NCI-H128 (cell line): Measurements from ENCODE around the gene MYLK.
A peak's percentile ranks its signal among the peaks of the same experiment; 100 is the strongest.
"Not testable (repeated sequence)": the region's sequence is repeated elsewhere in the genome, so short reads cannot be mapped to it uniquely, and the experiment has no call there.

Experiments
- DNase-seq: peaks from one replicate; lab custom pipeline; 2025; ENCODE audit not compliant: unreplicated experiment; lab: John Stamatoyannopoulos, UW

The MYLK gene

DNA sequence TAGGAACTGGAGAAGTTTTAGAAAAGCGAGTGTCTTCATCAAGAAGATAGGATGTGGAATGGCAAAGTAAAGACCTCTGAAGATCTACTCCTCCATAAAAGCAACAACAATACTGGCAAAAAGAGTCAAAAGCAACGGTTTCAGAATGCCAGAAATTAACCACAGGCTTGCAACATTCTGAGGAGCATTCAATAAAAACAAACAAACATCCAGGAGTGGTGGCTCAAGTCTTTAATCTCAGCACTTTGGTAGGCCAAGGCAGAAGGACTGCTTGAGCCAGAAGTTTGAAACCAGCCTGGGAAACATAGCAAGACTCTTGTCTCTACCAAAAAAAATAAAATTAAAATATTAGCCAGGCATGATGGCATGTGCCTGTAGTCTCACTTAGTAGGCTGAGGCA, 156.1 kb downstream of the MYLK start:
- no peak for DNase-seq

DNA sequence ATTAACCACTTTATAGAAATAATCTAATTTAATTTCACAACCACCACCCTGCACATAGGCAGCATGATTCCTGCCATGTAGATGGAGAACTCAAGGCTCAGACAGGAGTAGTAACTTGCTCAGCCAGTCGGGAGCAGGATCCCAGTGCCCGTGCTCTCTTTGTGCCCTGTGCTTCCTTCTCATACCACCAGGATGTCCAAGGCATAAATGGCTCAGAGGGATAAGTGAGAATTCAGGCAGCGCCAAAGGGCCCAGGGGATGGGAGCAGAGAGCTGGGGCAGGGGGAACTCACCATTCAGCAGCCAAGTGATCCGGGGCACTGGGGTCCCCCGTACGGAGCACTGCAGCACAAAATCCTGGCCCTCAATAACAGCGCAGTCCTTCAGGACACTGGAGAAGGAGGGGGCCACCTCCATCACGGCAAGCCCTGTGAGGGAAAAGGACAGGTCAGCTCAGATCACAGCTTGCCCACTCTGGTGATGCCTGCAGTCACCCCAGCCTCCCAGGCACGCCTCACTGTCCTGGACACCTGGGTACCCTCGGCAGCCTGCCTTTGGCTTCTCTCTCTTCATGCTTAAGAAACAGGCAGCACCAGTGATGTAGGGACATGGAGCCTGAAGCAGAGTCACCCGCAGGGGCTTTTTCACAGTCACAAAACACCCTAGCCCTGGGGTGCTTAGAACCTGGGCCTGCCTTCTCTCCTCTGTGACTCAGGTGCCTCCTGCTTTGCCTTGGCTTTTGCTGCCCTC, 158.3 kb downstream of the MYLK start:
- no peak for DNase-seq

DNA sequence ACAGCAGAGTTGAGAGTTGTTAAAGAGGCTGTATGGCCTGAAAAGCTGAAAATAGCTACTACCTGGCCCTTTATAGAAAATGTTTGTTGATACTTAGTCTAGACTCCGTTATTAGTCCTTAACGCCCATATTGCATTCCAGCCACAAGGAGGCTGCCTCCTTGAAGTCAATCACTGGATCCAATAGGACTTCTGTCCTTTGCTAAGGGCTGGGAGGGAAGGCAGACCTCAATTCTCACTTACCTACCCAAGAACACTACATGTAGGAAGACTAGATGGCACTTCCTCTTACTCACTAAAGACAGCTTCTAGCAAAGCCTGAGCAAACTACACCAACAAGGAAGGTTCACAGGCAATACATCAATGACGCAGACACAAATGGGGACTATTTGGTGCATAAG, 159.8 kb downstream of the MYLK start:
- DNase-seq: no peak

DNA sequence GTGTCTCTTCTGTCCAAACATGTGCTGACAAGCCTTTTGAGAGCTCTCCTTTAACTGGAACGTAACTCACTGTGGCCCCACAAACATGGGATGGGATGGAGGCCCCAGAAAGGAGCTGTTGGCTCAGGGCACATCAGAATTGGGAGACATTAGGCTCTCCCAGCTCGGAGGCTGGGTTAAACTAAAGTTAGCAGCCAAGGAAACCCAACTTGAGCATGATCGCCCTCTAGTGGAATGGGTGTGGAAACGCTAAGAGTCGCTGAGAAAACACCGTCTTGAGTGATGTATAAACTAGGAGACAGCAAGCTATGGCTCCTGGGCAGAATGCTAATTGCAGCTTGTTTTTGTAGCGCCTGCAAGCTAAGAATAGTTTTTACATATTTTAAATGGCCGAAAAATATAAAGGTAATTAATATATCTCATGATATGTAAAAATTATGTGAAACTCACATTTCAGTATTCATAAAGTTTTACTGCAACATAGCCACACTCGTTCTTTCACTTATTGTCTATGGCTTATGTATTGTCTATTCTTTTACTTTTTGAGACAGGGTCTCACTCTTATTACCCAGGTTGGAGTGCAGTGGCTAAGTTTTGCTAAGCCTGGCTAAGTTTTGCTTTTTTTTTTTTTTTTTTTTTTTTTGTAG, 160.5 kb downstream of the MYLK start:
- DNase-seq: peak; percentile 76

DNA sequence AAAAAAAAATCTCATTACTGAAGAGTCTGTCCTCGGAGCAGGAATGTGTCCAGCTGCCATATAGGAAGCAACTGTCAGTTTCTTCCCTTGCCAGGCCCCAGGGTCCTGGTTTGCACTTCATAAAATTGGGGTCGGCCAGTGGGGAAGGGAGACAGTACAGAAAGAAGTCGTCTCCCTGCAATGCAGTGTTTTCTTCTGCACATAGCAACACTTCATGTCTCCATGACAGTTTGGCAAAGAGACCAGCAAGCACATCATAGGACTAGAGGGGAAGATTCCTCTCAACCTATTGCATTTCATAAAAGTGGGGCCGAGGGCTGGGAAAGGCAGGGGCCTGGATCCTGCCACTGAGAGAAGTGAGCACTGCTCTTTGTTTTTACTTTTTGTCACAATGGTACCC, 161.1 kb downstream of the MYLK start:
- DNase-seq: no peak

DNA sequence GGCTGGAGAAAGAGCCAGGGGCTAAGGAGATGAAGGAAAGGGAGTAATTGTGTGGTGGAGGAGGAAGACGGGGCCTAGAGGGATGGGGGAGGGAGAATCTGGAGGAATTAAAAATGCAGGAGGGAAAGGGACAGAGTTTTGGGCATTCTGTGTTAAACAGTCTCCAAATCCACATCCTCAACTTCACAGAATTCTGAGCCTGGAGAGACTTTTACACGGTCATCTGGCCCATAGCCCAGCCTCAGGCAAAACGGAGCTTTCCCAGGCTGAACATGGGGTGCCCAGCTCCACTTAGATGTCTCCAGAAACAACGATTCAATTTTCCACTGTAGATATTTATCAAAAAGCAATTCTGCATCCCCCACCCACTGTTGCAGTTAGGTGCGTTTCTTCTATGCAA, 161.7 kb downstream of the MYLK start:
- no peak for DNase-seq

DNA sequence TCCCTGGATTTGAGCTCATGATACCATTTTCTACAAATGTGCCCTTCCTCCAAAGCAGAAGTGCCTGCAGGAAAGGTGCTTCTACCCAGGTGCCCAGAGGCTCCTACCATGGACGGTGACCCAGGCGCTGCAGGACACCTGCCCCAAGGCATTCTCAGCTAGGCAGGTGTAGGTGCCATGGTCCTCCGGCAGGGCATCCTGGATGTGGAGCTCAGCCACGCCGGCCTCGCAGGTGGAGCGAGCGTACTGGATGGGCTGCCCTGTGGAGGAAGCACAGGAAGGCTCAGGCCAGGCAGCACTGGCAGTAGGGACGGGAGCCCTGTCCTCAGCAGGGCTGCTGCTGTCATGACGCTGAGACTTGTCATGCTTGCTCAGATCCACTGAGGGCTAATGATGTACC, 162.1 kb downstream of the MYLK start:
- no peak for DNase-seq

DNA sequence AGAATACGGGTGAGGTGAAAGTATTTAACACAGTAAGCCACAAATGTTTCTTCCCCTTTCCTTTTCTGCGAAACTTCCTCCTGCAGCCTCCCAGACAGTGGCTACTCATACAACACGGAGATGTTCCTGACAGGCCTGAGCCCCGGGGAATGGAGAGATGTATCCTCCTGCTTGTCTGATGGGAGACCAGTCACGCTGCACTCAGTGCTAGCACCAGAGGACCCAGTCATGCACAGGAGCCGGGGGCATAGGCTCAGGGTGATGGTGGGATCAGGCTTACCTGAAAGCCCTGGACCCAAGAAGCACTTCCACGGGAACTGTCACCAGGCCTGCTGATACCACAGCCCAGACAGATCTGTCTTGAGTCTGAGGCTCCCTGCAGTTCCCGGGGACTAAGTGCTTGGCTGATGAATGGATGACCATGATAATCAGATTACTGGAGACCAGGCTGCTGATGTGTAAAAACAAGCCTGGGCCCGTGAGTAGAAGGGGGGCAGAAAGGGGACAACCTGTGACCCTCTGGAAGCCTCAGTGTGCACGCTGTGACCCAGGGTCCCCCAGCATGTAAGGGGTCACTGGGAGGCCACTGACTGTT, 162.9 kb downstream of the MYLK start:
- not testable (repeated sequence) for DNase-seq

DNA sequence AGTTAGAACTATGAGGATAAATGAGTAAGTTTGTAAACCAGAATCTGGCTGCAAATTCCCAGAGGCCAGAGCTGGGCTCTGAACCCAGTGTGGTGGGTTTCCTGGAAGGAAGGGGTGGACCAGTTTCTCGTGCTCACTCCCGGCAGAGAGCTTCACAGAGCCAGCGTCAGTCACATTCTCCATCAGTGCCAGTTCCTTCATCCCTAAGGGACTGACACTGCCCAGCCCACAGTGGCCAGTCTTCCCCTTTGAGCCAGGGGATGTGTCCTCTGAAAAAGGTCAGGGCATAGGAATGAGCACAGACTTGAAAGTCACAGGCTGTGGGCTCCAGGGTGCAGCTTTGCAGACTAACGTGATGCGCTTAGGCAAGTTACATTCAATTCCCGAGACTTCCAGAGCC, 163.5 kb downstream of the MYLK start:
- DNase-seq: no peak

DNA sequence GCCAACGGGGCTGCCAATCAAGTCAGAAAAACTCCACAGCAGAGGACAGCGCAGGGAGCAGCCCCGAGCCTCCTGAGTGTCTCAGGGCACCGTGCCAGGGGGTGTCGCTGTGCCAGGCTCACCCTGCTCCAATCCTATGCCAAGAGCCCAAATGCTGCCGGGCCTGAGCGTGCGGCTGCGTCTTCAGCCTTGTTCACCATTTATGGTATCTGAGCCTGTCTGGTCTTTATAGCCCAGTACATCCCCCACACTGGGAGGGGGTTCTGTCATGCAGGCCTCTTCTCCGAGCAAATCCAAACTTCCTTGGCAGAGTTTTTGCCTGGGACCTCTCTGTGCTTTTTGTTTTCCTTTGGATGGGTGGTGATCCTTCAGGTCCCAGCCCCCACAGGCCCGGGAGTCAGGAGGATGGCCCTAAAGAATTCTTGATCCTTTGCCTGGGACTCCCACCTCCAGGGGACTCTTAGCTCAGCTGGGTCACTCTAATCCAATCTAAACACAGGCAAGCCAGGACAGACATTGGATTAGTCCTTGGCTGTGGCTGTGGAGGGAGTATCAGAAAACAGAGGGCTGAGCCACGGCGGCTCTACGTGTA, 164.2 kb downstream of the MYLK start:
- no peak for DNase-seq

DNA sequence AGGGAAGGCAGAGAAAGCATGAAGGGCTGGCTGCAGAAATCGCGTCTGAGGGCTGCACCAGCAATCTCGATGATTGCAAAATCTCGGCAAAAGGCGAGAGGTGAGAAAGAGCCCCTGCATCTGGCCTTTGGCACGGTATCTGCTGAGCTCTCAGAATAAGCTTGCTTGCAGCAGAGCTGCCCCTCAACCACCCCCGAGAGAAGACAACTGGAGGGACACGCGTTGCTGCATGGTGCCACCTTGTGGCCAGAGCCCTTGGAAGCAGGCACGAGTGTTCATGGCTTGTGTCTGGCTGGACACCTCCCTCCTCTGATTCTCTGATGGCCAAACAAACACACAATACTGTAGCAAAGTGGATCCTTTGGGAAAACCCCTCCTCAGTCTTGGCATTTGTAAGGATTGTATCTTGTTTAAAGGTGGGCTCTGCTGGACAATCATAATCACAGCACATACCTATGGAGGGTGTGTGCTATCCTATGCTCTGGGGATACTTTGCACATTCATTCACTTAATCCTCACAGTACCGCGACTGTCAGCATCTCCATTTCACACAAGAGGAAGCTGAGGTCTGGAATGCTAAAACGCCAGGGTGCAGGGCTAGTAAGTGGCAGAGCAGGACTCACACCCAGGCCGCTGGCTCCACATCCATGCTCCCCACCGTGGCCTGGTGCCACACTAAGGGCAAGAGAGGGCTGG, 164.9 kb downstream of the MYLK start:
- DNase-seq: peak; percentile 35

DNA sequence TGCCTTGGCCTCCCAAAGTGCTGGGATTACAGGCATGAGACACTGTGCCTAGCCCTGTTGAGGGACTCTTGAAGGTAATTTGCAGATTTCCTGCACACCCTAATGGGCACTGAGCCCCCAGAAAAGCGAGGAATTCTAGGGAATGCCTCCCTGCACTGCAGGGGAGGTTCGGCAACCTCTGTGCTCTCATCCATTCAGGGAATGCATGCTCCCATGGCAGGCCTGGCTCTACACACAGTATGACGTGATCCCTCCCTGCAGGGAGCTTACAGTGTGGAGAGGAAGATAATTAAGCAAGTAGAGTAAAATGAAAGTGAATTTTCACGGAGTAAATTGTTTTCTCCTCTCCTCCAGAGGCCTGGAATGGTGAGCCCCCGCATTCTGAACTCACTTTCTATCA, 166.0 kb downstream of the MYLK start:
- DNase-seq: no peak

DNA sequence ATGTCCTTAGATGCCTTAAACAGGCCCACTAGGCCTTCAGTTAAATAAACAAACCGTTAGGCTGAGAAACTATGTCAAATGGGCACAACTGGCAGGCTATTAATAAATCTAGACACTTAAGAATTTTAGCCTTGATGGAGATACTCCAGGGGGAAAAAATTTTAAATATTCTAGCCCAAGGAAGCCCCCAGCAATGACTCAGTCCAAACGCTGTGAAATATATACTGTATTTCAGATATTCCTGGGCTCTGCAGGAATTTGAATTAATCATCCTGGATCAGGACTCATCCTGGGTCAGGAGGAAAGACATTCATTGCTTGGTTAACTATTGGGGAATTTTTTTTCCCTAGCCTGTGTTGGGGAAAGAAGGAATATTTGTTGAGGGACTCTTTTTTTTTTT, 166.7 kb downstream of the MYLK start:
- not testable (repeated sequence) for DNase-seq

DNA sequence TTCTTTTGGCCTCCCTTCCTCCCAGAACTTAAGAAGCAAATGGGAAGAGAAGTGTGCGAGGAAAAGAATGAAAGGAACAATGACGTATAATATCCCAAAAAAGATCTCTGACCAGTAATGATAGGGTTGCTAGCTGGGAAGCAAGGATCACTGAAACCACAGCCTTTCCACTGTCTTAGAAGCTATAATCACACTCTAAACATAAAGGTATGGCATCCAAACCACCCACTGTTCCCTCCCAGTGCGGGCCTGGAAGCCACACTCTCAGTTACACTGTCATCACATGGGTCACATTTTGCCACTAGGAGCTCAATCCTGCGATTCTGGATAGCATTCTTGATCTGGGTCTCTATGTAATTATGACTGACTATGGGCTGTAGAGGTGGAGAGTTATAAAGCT, 167.7 kb downstream of the MYLK start:
- DNase-seq: no peak

DNA sequence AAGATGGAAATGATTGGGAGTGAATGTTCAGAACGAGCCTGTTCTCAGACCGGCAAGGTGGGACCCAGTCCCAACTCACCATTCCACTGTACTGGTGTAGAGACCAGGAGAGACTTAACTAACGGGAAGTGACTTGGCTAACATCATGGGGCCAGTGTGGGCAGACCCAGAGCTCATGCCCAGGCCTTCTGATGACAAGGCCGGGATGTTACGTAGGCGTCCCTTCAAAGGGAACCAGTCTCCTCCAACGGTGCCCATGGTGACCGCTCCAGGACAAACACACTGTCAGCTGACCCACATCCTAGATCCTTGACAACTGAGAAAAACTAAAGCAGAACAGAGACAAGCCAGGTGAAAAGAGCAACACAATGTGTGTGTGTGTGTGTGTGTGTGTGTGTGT, 170.9 kb downstream of the MYLK start:
- DNase-seq: no peak

DNA sequence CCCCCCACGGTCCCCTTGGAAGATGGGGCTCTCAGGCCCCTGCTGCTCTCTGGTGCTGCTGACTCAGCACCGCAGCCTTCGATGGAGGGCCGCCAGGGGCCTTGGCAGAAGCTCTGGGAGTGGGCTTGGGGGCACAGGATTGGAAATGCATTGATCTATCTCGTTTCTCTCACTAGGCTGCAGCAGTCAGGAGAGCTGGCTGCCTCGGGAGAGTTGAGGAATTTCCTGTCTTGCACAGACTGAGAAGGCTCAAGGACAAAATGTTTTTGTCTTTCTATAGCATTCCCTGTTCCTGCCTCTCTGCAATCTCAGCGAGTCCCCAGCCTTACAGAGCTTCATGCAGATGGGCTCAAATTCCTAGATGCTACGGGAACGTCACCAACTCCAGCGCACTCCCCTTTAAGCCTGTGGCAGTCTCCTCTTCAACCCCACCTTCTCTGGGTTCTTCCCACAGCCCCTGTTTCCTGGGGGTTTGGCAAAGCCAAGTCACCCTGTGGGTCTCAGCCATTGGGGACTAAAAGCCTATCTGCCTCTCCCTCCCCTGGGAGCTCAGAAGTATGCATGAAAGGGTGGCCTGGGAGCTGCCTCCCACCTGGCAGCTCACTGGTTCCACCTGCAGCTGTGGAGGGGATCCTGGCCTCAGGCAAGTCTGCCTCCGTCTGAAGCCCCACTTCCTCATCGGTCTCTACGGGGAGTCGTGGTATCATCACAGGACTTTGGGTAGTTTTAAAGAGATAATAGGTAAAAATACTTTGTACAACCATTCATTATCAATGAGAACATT, 171.9 kb downstream of the MYLK start:
- no peak for DNase-seq

DNA sequence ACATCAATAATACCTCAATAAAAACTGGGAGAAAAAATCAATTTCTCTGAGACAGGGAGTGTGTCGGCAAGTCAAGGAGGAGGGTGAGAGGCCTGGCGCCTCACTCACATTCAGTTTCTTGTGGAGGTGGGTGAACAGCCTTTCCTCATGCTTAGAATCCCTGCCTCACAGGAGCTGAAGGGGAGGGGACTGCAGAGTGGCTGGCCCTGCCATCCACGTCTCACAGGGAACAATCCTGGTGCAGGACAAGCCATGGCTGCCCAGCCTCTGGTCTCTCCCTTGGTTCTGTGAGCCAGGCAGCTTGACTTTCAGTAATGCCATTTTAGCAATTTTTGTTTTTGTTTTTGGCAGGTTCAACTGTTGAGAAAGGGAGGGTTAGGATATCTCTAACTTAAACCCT, 172.8 kb downstream of the MYLK start:
- no peak for DNase-seq

DNA sequence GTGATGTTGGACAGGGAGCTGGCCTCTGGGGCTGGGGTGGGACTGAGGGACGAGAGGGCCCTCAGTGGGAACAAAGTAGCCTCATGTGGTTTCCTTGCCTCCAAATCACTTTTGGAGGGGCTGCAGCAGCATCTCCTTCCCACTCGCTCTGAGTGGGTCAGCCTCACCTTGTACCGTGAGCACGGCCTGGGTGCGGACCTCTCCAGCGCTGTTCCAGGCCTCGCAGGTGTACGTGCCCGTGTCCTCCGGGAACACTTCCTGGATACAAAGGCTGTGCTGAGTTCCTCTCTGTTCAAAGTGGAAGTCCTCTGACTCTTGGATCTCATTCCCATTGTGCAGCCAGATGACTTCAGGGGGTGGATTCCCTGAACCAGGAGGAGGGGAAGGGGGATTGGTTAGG, 175.6 kb downstream of the MYLK start:
- DNase-seq: no peak

DNA sequence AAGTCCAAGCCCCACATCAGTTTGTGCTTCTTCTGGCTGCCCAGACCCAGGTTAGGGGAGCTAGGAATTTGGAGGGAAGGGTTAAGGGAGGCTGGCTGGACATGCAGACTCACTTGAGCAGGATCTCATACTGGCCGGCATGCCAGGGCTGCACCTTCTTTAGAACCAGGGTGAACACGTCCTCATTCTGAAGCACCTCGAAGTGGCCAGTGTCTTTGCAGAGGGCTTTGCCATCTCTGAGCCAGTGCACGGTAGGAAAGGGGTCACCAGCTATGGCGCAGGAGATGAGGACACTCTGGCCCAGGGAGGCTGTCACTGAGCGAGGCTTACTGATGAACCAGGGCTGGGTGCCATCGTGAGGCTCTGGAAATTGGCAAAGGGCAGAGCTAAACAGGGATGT, 176.5 kb downstream of the MYLK start:
- not testable (repeated sequence) for DNase-seq

DNA sequence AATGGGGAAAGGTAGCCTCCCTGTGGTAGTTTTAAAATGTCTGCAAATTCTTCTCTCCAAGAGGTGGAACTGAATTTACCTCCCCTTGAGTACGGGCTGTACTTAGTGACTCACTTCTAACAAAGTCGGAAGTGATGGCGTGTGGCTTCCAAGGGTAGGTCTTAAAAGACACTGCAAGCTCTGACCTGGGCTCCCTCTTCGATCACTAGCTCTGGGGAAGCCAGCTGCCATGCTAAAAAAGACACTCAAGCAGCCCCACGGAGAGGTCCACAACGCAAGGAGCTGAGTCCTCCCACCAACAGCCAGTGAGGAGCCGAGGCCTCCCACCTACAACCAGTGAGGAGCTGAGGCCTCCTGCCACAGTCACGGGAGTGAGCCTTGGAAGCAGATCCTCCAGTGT, 177.3 kb downstream of the MYLK start:
- DNase-seq: no peak
